ENCODE data around the gene TTC12. TPM values are rescaled to one million over a fixed set of nuclear protein-coding genes. Genes with fewer than 3 reads are reported as not detected.

Gene TTC12
- polyA plus RNA-seq, 1 donor (not counting 4 experiments of a cell fraction or from before 2014, with no cell fraction given), result 27.3 TPM

- no peak for FAIRE-seq
Measured at GRCh38 chr11:113356203-113356602, 41.8 kb downstream of the TTC12 start.

DNA sequence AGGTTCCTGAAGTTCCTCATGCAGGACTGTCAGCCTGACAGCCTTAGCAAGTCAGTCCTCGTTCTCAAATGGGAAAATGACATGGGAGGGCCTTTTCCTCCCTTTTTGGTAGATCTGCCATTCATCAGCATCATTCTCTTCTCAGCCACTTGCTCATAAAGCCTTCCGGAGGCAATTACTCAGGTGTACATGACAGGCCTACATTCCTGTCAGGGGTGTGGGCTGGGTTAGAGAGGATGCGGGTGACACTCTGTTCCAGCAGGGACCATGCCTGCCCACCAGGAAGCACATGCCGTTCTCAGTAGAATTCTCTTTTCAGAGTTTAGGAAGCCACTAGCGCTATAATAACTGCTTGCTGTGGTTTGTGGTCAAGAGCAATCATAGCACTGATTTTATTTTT, 49.0 kb downstream of the TTC12 start:
- Histone ChIP-seq H2AFZ (ENCODE audit: control insufficient read depth, low read length) (no peak overlapping the region), H3K4me2 (ENCODE audit: control insufficient read depth, extremely low read depth, insufficient read depth, low read depth, low read length) (peak overlapping the region; percentile 7), H3K9me3 (ENCODE audit: control insufficient read depth, low read depth, low read length) (no peaks in the 10 kb centered on the region), H3K36me3 (ENCODE audit: control insufficient read depth in 2 of 2, extremely low read depth in 1 of 2, insufficient read depth in 2 of 2, low read length in 2 of 2) (peaks cover 25 to 42% of the 10 kb centered on the region in 2 experiments), H3K27me3 (ENCODE audit: control insufficient read depth, extremely low read depth, insufficient read depth, low read length) (no peaks in the 10 kb centered on the region), H4K20me1 (ENCODE audit: control insufficient read depth, extremely low read depth, insufficient read depth, low read length) (no peaks in the 10 kb centered on the region), H3K9ac (ENCODE audit: control insufficient read depth, extremely low read depth, insufficient read depth, low read length) (no peak overlapping the region), H3K4me3 (ENCODE audit: control insufficient read depth in 2 of 3, extremely low read depth in 1 of 3, insufficient read depth in 2 of 3, low read depth in 1 of 3, low read length in 3 of 3) (no peak overlapping the region), H3K9me1 (ENCODE audit: control insufficient read depth, extremely low read depth, insufficient read depth, low read length) (no peaks in the 10 kb centered on the region), H3K79me2 (ENCODE audit: control insufficient read depth, insufficient read depth, low read length) (no peaks in the 10 kb centered on the region), H3K27ac (ENCODE audit: control insufficient read depth, insufficient read depth, low read length) (no peak overlapping the region), H3K4me1 (ENCODE audit: control insufficient read depth, extremely low read depth, insufficient read depth, low read length) (peaks cover 14% of the 10 kb centered on the region)
- dilution Hi-C loops (cut with MboI; ENCODE audit: extremely low pct_ligation_motif_present, low sequenced_read_pairs), result no loop called here
- DNase-seq (ENCODE audit: low read depth, low spot score) (peak; percentile 77), FAIRE-seq (peak; percentile 91)
- no peak for TF ChIP-seq EZH2 (IDR thresholded peaks at IDR 0.05; ENCODE audit: low read length)

More at GRCh38 chr11:113356203-113356602, 41.8 kb downstream of the TTC12 start:
- Histone ChIP-seq H3K9me3 (ENCODE audit: control insufficient read depth, low read depth, low read length) (peaks cover 3% of the 10 kb centered on the region), H3K9ac (ENCODE audit: control insufficient read depth, extremely low read depth, insufficient read depth, low read length) (no peak overlapping the region), H3K9me1 (ENCODE audit: control insufficient read depth, extremely low read depth, insufficient read depth, low read length) (no peaks in the 10 kb centered on the region), H3K27ac (ENCODE audit: control insufficient read depth, insufficient read depth, low read length) (no peak overlapping the region), H3K27me3 (ENCODE audit: control insufficient read depth, extremely low read depth, insufficient read depth, low read length) (no peaks in the 10 kb centered on the region), H3K4me2 (ENCODE audit: control insufficient read depth, extremely low read depth, insufficient read depth, low read depth, low read length) (no peak overlapping the region), H3K36me3 (ENCODE audit: control insufficient read depth in 2 of 2, extremely low read depth in 1 of 2, insufficient read depth in 2 of 2, low read length in 2 of 2) (peaks cover 26 to 30% of the 10 kb centered on the region in 2 experiments), H2AFZ (ENCODE audit: control insufficient read depth, low read length) (no peak overlapping the region), H3K4me3 (ENCODE audit: control insufficient read depth in 2 of 3, extremely low read depth in 1 of 3, insufficient read depth in 2 of 3, low read depth in 1 of 3, low read length in 3 of 3) (no peak overlapping the region), H3K79me2 (ENCODE audit: control insufficient read depth, insufficient read depth, low read length) (no peaks in the 10 kb centered on the region), H3K4me1 (ENCODE audit: control insufficient read depth, extremely low read depth, insufficient read depth, low read length) (no peaks in the 10 kb centered on the region), H4K20me1 (ENCODE audit: control insufficient read depth, extremely low read depth, insufficient read depth, low read length) (no peaks in the 10 kb centered on the region)
- no peak for DNase-seq (ENCODE audit: low read depth, low spot score)
- TF ChIP-seq, protein P1, sequence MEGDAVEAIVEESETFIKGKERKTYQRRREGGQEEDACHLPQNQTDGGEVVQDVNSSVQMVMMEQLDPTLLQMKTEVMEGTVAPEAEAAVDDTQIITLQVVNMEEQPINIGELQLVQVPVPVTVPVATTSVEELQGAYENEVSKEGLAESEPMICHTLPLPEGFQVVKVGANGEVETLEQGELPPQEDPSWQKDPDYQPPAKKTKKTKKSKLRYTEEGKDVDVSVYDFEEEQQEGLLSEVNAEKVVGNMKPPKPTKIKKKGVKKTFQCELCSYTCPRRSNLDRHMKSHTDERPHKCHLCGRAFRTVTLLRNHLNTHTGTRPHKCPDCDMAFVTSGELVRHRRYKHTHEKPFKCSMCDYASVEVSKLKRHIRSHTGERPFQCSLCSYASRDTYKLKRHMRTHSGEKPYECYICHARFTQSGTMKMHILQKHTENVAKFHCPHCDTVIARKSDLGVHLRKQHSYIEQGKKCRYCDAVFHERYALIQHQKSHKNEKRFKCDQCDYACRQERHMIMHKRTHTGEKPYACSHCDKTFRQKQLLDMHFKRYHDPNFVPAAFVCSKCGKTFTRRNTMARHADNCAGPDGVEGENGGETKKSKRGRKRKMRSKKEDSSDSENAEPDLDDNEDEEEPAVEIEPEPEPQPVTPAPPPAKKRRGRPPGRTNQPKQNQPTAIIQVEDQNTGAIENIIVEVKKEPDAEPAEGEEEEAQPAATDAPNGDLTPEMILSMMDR (optimal IDR thresholded peaks at IDR 0.05 in 1 of 3, IDR thresholded peaks at IDR 0.05 in 1 of 3, conservative IDR thresholded peaks at IDR 0.05 in 1 of 3; ENCODE audit: extremely low read depth in 1 of 3, insufficient read depth in 2 of 3, low read length in 3 of 3), result no peak
- no peak for TF ChIP-seq EZH2 (IDR thresholded peaks at IDR 0.05; ENCODE audit: low read length)
- dilution Hi-C loops (cut with MboI; ENCODE audit: extremely low pct_ligation_motif_present, low sequenced_read_pairs), result no loop called here

All from keratinocyte (primary cell).